HTR-8/SVneo (cell line): Measurements from ENCODE around the gene BAZ2B.
A peak's percentile ranks its signal among the peaks of the same experiment; 100 is the strongest.

ENCODE experiments used
- DNase-seq: peaks from one replicate; pipeline ENCODE4 v3.0.0; 2011; ENCODE audit warnings: low spot score, mixed read lengths; ENCODE audit not compliant: insufficient read length
- FAIRE-seq: peaks from 2 replicates; lab custom pipeline; 2011; peaks lifted over from hg19 to GRCh38; lab: Jason Lieb, UNC

The BAZ2B gene

DNA sequence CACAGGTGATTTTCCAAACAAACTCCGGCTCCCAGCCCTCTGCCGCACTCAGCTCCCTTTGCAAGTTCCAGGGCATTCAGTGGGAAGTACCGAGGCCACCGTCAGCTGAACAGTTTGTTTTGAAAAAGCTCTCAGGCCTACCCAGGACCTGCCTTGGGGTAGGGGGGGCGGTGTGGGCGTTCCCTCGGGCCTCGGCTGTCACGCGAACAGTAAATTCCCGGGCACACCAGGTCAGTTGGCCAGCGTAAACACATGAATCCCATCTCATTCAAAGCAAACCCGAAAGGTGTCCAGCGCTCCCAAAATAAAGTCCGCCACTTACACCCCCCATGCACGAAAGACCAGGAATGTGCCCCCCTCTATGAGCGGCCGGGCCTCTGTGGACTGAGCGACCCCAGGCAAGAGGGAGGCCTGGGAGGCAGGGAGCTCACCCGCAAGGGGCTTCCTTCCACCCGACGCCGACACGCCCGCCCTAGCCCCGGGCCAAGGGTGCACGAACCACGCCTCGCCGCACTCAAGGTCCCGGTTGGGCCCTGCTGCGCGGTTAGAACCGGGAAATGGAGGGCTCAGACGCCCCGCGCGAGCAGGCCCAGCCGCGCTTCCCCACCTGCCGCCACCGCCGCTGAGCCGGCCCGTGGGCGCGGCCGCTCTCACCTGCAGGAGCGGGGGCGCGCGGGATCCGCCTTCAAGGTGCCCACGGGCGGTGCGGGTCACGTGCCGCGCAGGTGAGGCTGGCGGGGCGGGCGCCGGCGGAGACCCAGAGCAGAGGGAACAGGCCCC is 330.2 kb downstream of the BAZ2B start, which contains the start of gene WDSUB1:
TSS of gene WDSUB1 (minus strand) at position 775 of the 780 bp plus-strand sequence. CDS start 3,634 bp downstream, outside the sequence.
- FAIRE-seq (no peak), DNase-seq (peak; percentile 68)

DNA sequence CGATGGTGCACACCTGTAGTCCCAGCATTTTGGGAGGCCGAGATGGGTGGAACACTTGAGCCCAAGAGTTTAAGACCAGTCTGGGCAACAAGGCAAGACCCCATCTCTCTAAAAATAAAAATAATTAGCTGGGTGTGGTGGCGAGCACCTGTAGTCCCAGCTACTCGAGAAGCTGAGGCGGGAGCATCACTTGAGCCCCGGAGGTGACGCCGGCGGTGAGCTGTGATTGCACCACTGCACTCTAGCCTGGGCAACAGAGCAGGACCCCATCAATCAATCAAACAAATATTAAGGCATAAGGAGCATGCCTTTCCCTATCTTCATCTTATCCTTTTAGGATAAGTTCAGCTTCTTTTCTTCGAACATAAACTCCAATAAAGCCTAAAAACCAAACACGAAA is 330.9 kb downstream of the BAZ2B start:
- DNase-seq, result no peak
- FAIRE-seq, result no peak

DNA sequence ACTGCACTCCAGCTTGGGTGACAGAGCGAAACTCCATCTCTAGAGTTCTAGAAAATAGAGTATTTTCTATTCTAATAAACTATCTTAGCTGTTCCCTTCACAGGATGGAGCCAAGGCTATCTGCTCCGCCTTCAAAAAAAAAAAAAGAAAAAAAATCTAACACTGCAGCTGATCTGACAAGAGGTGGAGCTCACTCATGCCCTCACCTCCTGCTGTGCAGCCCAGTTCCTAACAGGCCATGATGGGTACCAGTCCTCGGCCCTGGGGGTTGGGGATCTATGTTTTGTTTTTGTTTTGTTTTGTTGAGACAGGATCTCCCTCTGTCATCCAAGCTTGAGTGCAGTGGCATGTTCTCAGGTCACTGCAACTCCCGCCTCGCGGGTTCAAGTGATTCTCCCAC is 332.8 kb downstream of the BAZ2B start:
- no peak for FAIRE-seq

DNA sequence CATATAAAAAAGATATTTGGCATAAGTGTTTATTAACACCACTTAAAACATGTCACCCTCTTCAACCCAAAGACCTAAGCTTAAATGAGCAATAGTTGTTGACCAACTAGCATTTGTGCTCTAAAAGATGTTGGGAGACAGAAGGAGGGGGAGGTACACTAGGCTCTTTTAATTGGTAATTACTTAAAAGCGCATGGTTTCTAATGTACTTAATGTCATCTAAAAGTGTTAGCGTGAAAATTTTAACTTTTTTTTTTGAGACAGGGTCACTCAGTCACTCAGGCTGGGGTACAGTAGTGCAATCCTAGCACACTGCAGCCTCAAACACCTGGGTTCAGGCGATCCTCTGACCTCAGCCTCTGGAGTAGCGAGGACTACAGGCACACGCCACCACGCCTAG is 335.3 kb downstream of the BAZ2B start:
- DNase-seq, result no peak
- FAIRE-seq, result no peak

More for the DNA sequence above, 332.8 kb downstream of the BAZ2B start:
- DNase-seq, result no peak

DNA sequence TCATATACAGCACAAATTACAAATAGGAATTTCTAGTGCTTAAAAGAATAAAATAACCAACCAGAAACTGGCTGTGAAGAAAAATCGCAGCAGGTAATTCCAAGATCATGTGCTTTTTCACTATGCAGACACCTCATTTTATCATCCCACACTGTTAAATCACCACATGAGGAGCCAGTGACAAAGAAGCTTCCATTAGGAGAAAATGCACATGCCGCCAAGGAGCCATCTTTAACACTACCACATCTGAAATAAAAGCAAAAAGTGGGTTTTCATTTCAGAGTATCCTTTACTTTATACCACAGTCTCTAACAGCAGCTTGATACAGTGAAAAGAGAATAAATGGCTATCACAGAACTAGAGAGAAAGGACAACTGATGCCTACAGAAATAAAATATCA is 336.6 kb downstream of the BAZ2B start:
- FAIRE-seq, result no peak
- no peak for DNase-seq

DNA sequence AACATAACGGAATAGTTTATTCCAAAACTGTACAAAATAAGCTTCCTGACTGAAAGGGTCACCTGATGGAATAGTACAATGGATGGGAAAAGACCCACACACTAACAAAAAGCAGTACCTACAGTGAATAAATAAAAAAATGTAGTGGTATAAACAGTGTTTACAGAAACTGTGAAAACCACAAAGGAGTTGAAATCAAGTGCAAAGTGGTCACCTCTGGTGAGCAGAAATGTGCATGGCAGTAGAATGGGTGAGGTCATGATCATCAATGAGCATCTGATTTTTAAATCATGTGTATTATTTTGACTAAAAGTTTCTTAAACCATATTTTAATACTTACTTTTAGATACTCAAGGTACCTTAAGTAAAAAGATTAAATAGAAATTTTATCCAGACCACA is 341.2 kb downstream of the BAZ2B start:
- no peak for FAIRE-seq
- no peak for DNase-seq

DNA sequence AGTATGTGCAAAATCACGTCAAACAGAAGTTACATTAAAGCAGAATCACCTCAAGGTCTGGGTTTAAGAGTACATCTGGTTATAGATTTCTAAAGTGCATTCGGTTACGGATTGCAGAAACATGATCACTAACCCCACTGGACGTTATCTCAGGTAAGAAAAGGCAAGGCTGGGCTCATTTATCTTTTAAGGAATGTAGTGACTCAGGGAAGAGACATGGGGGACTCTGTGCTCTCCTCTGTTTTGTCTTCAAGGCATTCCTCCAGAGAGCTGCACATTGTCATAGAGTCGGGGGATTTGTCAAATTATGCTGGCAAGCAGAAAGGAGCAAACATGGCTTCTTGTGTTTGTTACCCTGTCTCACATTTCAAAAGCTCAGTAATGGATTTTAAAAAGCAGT is 344.2 kb downstream of the BAZ2B start:
- no peak for DNase-seq
- no peak for FAIRE-seq

DNA sequence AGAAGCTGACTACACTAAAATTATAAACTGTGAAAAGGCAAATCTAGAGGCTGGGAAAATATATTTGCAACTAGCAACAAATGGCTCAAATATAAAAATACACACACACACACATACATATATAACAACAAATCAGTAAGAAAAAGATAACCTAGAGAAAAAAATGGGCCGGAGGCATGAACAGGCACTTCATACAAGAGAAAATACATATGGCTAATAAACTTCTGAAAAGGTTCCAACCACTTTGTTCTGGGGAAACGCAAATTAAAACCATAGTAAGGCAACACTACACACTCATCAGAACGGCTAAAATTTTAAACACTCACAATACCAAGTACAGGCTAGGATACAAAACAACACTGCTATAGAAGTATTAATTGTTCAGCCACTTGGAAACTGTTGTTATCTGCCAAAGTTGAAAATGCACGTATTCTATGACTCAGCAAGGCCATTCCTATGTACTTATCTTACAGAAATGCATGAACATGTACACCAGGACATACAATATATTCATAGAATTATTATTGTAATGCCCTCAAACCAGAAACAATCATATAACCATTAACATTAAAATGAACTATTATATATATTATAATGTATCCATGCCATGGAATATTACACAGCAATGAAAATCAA is 345.5 kb downstream of the BAZ2B start:
- FAIRE-seq (no peak), DNase-seq (no peak)
